ENCODE data around the gene AGPAT4.

Gene AGPAT4

GRCh38 chr6:161279677-161280415, 6.0 kb upstream of the AGPAT4 start:
- DNase-seq, result no peak

GRCh38 chr6:161276605-161277155, 2.8 kb upstream of the AGPAT4 start:
- no peak for DNase-seq

GRCh38 chr6:161274898-161275297, 1.0 kb upstream of the AGPAT4 start:
- no peak for DNase-seq

GRCh38 chr6:161274488-161274858, 612 bp upstream of the AGPAT4 start:
- no peak for DNase-seq

- DNase-seq, result no peak
These were observed 548 bp downstream of the AGPAT4 start for GRCh38 chr6:161273274-161273751.

GRCh38 chr6:161272635-161273273, 1.1 kb downstream of the AGPAT4 start:
- no peak for DNase-seq

GRCh38 chr6:161271343-161272030, 2.4 kb downstream of the AGPAT4 start:
- no peak for DNase-seq

GRCh38 chr6:161270116-161270515, 3.7 kb downstream of the AGPAT4 start:
- DNase-seq, result no peak

- DNase-seq, result no peak
These were observed 4.6 kb downstream of the AGPAT4 start for GRCh38 chr6:161269310-161269709.

- DNase-seq, result no peak
These were observed 5.2 kb downstream of the AGPAT4 start for GRCh38 chr6:161268531-161269210.

- DNase-seq, result no peak
These were observed 7.2 kb downstream of the AGPAT4 start for GRCh38 chr6:161266513-161267230.

- no peak for DNase-seq
These were observed 7.9 kb downstream of the AGPAT4 start for GRCh38 chr6:161265975-161266374.

GRCh38 chr6:161265554-161265953, 8.3 kb downstream of the AGPAT4 start:
- DNase-seq, result no peak

- no peak for DNase-seq
These were observed 9.7 kb downstream of the AGPAT4 start for GRCh38 chr6:161264181-161264580.

- DNase-seq, result no peak
These were observed 12.0 kb downstream of the AGPAT4 start for GRCh38 chr6:161261816-161262215.

GRCh38 chr6:161261325-161261724, 12.5 kb downstream of the AGPAT4 start:
- no peak for DNase-seq

- no peak for DNase-seq
These were observed 14.6 kb downstream of the AGPAT4 start for GRCh38 chr6:161259302-161259701.

GRCh38 chr6:161257793-161258457, 15.9 kb downstream of the AGPAT4 start:
- DNase-seq, result no peak

- no peak for DNase-seq
These were observed 17.5 kb downstream of the AGPAT4 start for GRCh38 chr6:161256407-161256806.

GRCh38 chr6:161255518-161255917, 18.3 kb downstream of the AGPAT4 start:
- no peak for DNase-seq

GRCh38 chr6:161254464-161255253, 19.2 kb downstream of the AGPAT4 start:
- no peak for DNase-seq

All from NCI-H2029 treated with DMSO at 0.1 percent for 48 hours (cell line).